Activated naive CD8-positive, alpha-beta T cell treated with anti-CD3 and anti-CD28 coated beads, Interleukin-2, amount 50 U/mL, for 24 hours (primary cell): ENCODE results near the gene TAB2.

Source experiments
- ATAC-seq: fragments of 150-1000 bp; cut with Tn5 transposase; one replicate; pipeline ENCODE4 v1.10.0; 2021
- DNase-seq: peaks from one replicate; pipeline ENCODE4 v3.0.0; 2021
- H3K27ac Mint-ChIP-seq: one replicate; pipeline ENCODE4 v1.8.0; 2021; ENCODE audit warnings: mild to moderate bottlenecking, mixed read lengths
- H3K27me3 Mint-ChIP-seq: one replicate; pipeline ENCODE4 v1.8.0; 2021; ENCODE audit warnings: mixed read lengths
- H3K36me3 Mint-ChIP-seq: one replicate; pipeline ENCODE4 v1.8.0; 2021; ENCODE audit warnings: low read depth, mixed read lengths
- H3K4me1 Mint-ChIP-seq: one replicate; pipeline ENCODE4 v1.8.0; 2021; ENCODE audit warnings: mixed read lengths
- H3K4me3 Mint-ChIP-seq: one replicate; pipeline ENCODE4 v1.8.0; 2021; ENCODE audit warnings: mild to moderate bottlenecking, moderate library complexity, mixed read lengths
- H3K9me3 Mint-ChIP-seq: one replicate; pipeline ENCODE4 v1.8.0; 2021; ENCODE audit warnings: mixed read lengths

Gene TAB2

GRCh38 chr6:149293244-149293643 is 24.3 kb upstream of the TAB2 start:
- Mint-ChIP-seq H3K9me3 (no peaks in the 10 kb centered on the region), H3K4me1 (peaks cover 9% of the 10 kb centered on the region), H3K36me3 (no peaks in the 10 kb centered on the region), H3K27ac (no peak overlapping the region), H3K27me3 (no peaks in the 10 kb centered on the region), H3K4me3 (no peak overlapping the region)
- no peak for ATAC-seq
- DNase-seq, result no peak

DNA sequence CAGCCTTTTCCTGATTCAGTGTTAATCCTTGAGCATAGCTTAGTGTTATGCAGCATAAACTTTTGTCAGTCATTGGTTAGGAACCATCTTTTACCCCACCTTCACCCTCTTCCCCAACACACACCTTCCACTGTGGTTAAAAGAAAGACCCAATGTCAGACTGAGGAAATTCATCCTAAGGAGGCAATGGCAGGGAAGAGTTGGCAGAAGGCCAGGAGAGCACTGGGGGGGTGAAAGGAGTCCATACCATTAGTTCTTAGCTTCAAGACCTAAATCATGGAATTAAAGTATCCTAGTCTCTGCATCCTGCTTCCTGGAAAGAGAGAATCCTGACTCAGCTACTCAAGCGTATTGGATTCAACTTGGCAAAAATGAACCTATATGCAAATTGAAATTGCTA is 16.9 kb upstream of the TAB2 start:
- Mint-ChIP-seq H3K27ac (no peak overlapping the region), H3K27me3 (no peaks in the 10 kb centered on the region), H3K9me3 (no peaks in the 10 kb centered on the region), H3K36me3 (no peaks in the 10 kb centered on the region), H3K4me3 (no peak overlapping the region), H3K4me1 (peaks cover 5% of the 10 kb centered on the region)
- ATAC-seq (no peak), DNase-seq (no peak)

- Mint-ChIP-seq H3K4me3 (no peak overlapping the region), H3K27ac (no peak overlapping the region), H3K36me3 (no peaks in the 10 kb centered on the region), H3K27me3 (no peaks in the 10 kb centered on the region), H3K4me1 (peaks cover 11% of the 10 kb centered on the region), H3K9me3 (no peaks in the 10 kb centered on the region)
- no peak for ATAC-seq
- no peak for DNase-seq
These were observed 14.8 kb upstream of the TAB2 start for GRCh38 chr6:149302723-149303122.

- Mint-ChIP-seq H3K9me3 (no peaks in the 10 kb centered on the region), H3K36me3 (no peaks in the 10 kb centered on the region), H3K4me3 (no peak overlapping the region), H3K4me1 (peaks cover 11% of the 10 kb centered on the region), H3K27ac (no peak overlapping the region), H3K27me3 (no peaks in the 10 kb centered on the region)
- DNase-seq, result no peak
- no peak for ATAC-seq
These were observed 14.0 kb upstream of the TAB2 start for GRCh38 chr6:149303468-149303867.

DNA sequence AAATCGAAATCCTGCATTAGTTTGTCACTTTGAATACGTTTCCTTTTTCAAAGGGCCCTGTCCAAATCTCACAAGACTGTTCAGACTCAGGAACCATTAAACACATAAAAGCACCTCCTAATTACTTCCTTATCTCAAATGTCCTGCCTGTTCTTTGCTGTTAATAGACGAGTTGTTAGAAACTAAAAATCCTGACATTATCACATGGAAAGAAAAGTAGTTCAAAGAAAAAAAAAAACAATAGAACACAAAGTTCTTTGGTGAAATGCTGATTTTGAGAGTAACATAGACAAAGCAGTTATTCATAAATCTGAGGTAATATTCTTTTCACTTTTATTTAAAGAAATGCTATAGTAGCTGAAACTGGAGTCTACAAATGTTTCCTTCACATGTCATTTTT is 12.1 kb upstream of the TAB2 start:
- H3K27me3 Mint-ChIP-seq, result no peaks in the 10 kb centered on the region
- no peak overlapping the region for H3K4me3 Mint-ChIP-seq
- H3K36me3 Mint-ChIP-seq, result no peaks in the 10 kb centered on the region
- DNase-seq (no peak), ATAC-seq (no peak)
- no peak overlapping the region for H3K27ac Mint-ChIP-seq
- no peaks in the 10 kb centered on the region for H3K9me3 Mint-ChIP-seq
- peaks cover 11% of the 10 kb centered on the region for H3K4me1 Mint-ChIP-seq

- DNase-seq, result no peak
These were observed 10.5 kb upstream of the TAB2 start for GRCh38 chr6:149306967-149307366.

GRCh38 chr6:149311293-149311692 is 6.2 kb upstream of the TAB2 start:
- no peak for DNase-seq
- ATAC-seq, result no peak
- Mint-ChIP-seq H3K9me3 (no peaks in the 10 kb centered on the region), H3K4me1 (peaks cover 18% of the 10 kb centered on the region), H3K36me3 (no peaks in the 10 kb centered on the region), H3K27me3 (no peaks in the 10 kb centered on the region), H3K27ac (no peak overlapping the region), H3K4me3 (no peak overlapping the region)

More at GRCh38 chr6:149306967-149307366, 10.5 kb upstream of the TAB2 start:
- no peaks in the 10 kb centered on the region for H3K27me3 Mint-ChIP-seq
- H3K4me3 Mint-ChIP-seq, result no peak overlapping the region
- H3K4me1 Mint-ChIP-seq, result peaks cover 11% of the 10 kb centered on the region
- no peak for ATAC-seq
- H3K36me3 Mint-ChIP-seq, result no peaks in the 10 kb centered on the region
- no peak overlapping the region for H3K27ac Mint-ChIP-seq
- no peaks in the 10 kb centered on the region for H3K9me3 Mint-ChIP-seq

DNA sequence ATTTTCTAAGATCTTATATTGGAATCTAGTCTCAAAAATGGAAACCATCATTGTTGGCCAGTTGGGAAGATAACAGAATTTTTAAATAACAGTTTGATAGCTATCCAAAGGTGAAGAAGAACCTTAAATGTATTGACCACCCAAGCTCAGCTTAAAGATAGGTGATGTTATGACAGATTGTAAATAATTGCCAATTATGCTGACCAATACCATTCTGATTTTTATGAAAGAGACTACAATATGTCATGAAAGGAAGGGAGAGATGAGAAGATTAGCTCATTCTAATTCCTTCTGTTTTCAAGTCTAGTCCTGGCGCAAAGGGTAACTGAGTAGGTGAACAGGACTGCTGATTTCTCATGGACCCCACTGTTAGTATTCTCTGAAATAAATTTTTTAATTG is 5.7 kb upstream of the TAB2 start:
- ATAC-seq, result no peak
- Mint-ChIP-seq H3K9me3 (no peaks in the 10 kb centered on the region), H3K27me3 (no peaks in the 10 kb centered on the region), H3K4me3 (no peak overlapping the region), H3K36me3 (no peaks in the 10 kb centered on the region), H3K27ac (no peak overlapping the region), H3K4me1 (peaks cover 18% of the 10 kb centered on the region)
- no peak for DNase-seq

GRCh38 chr6:149313070-149313469 is 4.4 kb upstream of the TAB2 start:
- Mint-ChIP-seq H3K27me3 (no peaks in the 10 kb centered on the region), H3K27ac (no peak overlapping the region), H3K36me3 (no peaks in the 10 kb centered on the region), H3K4me1 (peaks cover 16% of the 10 kb centered on the region), H3K4me3 (no peak overlapping the region), H3K9me3 (no peaks in the 10 kb centered on the region)
- DNase-seq (no peak), ATAC-seq (no peak)

DNA sequence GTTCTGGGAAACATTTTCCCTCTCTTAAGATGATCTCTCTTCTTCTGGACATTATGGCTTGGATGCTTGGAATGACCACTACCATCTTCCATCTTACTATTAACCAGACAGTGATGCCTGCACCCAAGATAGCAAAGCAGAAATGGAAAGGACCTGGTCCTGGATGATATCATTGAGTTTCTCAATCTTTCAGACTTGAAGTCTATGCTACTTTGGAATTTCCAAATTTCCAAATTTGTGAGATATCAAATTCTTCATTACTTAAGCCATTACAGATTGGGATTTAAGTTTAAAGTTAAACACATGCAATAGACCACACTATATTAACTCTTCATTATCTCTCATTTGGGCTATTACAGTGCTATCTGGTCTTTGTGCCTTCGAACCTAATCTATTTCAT is 3.7 kb upstream of the TAB2 start:
- H3K4me1 Mint-ChIP-seq, result peaks cover 19% of the 10 kb centered on the region
- DNase-seq (no peak), ATAC-seq (no peak)
- H3K27ac Mint-ChIP-seq, result no peak overlapping the region
- H3K36me3 Mint-ChIP-seq, result peaks cover 5% of the 10 kb centered on the region
- no peaks in the 10 kb centered on the region for H3K27me3 Mint-ChIP-seq
- no peak overlapping the region for H3K4me3 Mint-ChIP-seq
- H3K9me3 Mint-ChIP-seq, result no peaks in the 10 kb centered on the region

DNA sequence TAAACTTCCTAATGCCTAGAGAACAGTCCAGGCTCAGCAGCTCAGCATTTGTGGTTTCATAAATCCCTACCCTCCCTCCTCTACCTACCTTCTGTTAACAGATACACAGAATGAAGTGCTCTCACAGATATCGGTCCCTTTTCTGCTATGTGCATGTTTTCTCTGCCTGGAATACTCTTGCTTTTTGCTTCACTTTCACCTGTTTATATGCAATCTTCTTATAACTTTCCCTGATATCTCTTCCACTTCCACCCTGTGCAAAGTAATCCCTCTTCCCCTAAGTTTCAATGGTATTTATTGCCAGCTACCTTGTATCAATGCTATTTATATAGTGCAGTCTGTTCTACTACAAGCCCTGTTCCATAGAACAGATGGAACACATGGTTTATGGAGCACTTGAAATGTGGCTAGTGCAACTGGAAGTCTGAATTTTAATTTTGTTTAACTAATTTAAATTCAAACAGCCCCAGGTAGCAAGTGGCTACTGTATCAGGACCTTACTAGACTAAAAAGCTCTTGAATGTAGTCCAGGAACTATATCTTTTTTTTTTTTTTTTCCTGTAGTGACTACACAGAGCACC is 3.1 kb upstream of the TAB2 start:
- Mint-ChIP-seq H3K4me1 (peaks cover 22% of the 10 kb centered on the region), H3K27ac (no peak overlapping the region), H3K27me3 (no peaks in the 10 kb centered on the region), H3K36me3 (peaks cover 7% of the 10 kb centered on the region), H3K9me3 (no peaks in the 10 kb centered on the region), H3K4me3 (no peak overlapping the region)
- ATAC-seq (no peak), DNase-seq (no peak)

DNA sequence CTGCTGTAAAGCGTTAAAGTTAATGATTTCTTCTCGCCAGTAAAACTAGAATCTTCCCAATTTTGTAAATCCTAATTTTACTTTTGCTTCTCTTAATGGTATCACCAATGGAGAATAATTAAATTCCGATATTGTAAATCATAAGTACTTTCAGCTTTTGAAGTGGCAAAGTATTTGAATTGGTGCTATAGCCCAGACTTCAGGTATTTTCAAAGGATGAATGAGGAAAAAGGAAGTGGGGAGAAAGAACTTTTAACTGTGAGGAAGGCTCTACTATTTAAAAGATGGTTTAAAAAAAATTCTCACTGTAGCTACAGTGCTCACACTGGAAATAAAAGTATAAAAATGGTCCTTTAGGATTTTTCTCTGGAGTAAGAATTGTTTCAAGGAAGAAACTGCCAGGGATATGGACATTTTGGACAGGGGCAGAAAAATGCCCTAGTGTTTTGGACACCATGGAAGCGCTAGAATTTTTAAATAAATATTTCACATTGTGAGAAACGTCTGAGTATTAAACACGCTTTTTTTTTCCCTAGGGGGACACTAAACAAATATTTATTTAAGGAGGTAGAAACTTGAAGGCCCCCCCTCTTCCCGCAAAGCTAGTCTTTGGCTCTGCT is 1.3 kb upstream of the TAB2 start:
- H3K4me3 Mint-ChIP-seq, result peak overlapping the region; percentile 97
- H3K36me3 Mint-ChIP-seq, result peaks cover 9% of the 10 kb centered on the region
- H3K4me1 Mint-ChIP-seq, result peaks cover 38% of the 10 kb centered on the region
- DNase-seq (no peak), ATAC-seq (no peak)
- H3K27ac Mint-ChIP-seq, result peak overlapping the region; percentile 83
- no peaks in the 10 kb centered on the region for H3K27me3 Mint-ChIP-seq
- no peaks in the 10 kb centered on the region for H3K9me3 Mint-ChIP-seq

DNA sequence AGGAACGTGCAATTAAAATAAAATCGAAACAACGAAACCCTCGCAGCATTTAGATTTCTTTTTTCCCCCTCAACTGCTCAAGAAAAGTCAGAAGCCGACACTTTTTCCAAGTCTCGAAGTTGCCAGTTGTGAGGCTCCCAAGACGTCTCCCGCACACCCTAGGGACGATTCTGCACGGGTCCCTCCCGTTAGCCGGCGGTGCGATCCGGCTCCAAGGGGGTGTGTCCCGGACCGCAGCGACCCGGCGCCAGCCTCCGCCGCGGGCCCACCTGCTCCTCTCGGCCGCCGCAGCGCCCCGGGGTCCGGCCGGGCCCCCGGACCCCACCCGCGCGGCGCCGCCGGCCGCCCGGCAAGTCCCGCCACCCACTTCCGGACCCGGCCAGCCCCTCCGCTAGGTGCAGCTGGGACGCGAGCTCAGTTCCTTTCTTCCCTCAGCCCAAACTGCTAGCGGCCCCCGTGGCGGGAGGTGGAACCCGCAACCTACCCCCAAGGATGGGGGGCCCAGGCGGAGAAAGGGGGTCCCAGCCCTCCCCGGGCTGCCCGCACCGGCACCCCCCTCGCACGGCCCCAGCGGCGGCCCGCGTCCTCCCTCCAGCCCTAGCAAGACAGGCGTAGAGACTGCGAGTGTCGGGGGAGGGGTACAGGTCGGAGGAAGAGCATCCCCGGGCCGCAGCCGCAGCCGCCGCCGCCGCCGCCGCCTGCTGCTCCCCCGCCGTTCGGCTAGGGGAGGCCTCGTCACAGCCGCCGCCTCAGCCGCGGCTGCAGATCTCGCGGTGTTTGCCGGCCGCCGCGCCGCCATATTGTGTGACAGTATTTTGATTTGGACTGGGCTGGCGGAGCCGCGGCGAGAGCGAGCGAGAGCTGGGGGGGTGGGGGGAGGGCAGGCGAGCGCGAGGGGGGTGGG is 520 bp upstream of the TAB2 start:
- H3K4me1 Mint-ChIP-seq, result peaks cover 45% of the 10 kb centered on the region
- H3K27ac Mint-ChIP-seq, result peak overlapping the region; percentile 83
- peaks cover 9% of the 10 kb centered on the region for H3K36me3 Mint-ChIP-seq
- H3K27me3 Mint-ChIP-seq, result no peaks in the 10 kb centered on the region
- peak overlapping the region; percentile 97 for H3K4me3 Mint-ChIP-seq
- DNase-seq, result peak; percentile 84
- peak; percentile 67 for ATAC-seq
- no peaks in the 10 kb centered on the region for H3K9me3 Mint-ChIP-seq

GRCh38 chr6:149318581-149319286 is 1.2 kb downstream of the TAB2 start:
- peaks cover 59% of the 10 kb centered on the region for H3K4me1 Mint-ChIP-seq
- no peaks in the 10 kb centered on the region for H3K27me3 Mint-ChIP-seq
- H3K36me3 Mint-ChIP-seq, result peaks cover 14% of the 10 kb centered on the region
- ATAC-seq (peak; percentile 62), DNase-seq (no peak)
- peak overlapping the region; percentile 97 for H3K4me3 Mint-ChIP-seq
- H3K9me3 Mint-ChIP-seq, result no peaks in the 10 kb centered on the region
- peak overlapping the region; percentile 98 for H3K27ac Mint-ChIP-seq
